Measurements from ENCODE around the gene ACTR3.

The ACTR3 gene

GRCh38 chr2:113976277-113976928 is 86.5 kb downstream of the ACTR3 start:
- H3K36me3 Mint-ChIP-seq = peaks cover 27% of the 10 kb centered on the region
- H3K9me3 Mint-ChIP-seq = no peaks in the 10 kb centered on the region
- no peak for DNase-seq (ENCODE audit: low spot score in 2 of 2)
- peak overlapping the region; percentile 65 for H3K27ac Mint-ChIP-seq
- peaks cover 20% of the 10 kb centered on the region for H3K4me1 Mint-ChIP-seq
- no peaks in the 10 kb centered on the region for H3K27me3 Mint-ChIP-seq
- no peak for ATAC-seq (ENCODE audit: low read depth)
- no peak overlapping the region for H3K4me3 Mint-ChIP-seq

- Mint-ChIP-seq H3K27me3 (no peaks in the 10 kb centered on the region), H3K27ac (no peak overlapping the region), H3K4me1 (peaks cover 15% of the 10 kb centered on the region), H3K9me3 (no peaks in the 10 kb centered on the region), H3K4me3 (no peak overlapping the region), H3K36me3 (peaks cover 23% of the 10 kb centered on the region)
- ATAC-seq (ENCODE audit: low read depth) (no peak), DNase-seq (ENCODE audit: low spot score in 2 of 2) (no peak)
Observed at GRCh38 chr2:113977060-113977659, 87.3 kb downstream of the ACTR3 start.

DNA sequence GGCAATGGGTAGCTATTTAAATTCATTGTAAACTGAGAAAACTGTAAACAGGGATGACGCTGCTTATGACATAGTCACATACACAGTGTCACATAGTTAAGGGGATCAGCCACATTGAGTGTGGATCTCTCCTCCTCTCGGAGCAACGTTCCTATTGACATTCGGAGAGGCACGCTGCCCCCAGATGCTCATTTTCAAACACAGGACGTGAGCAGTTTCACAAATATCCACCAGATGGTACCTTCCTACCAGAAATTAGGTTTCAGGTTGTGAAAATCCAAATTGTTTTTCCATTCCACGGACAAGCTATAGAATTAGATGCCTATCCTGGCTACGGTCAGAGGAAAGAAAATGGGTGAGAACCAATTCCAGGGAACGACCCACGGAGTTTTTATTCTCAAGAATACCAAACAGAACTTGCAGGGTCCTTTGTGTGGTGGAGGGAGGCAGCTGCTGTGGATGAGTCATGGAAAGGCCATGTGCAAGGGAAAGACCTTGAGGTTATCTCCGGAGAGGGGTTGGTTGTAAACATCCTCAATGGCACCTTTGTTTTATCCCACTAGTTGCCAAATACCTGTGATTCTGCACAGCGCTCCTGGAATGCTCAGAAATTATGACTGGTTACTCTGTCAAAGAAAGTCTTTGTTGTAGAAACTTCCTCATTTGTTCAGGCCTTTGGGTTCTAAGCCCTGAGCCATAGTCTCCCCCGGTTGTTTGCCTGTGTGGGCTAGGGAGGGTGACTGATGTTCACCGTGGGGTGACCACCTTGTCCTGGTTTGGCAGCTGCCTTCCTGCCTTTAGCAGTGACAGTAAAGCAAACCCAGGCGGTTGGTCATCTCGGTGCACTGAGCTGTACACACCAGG is 88.0 kb downstream of the ACTR3 start:
- Mint-ChIP-seq H3K9me3 (no peaks in the 10 kb centered on the region), H3K36me3 (peaks cover 16% of the 10 kb centered on the region), H3K27ac (no peak overlapping the region), H3K4me3 (no peak overlapping the region), H3K27me3 (no peaks in the 10 kb centered on the region), H3K4me1 (peaks cover 9% of the 10 kb centered on the region)
- ATAC-seq (ENCODE audit: low read depth) (peak; percentile 27), DNase-seq (ENCODE audit: low spot score in 2 of 2) (no peak)

DNA sequence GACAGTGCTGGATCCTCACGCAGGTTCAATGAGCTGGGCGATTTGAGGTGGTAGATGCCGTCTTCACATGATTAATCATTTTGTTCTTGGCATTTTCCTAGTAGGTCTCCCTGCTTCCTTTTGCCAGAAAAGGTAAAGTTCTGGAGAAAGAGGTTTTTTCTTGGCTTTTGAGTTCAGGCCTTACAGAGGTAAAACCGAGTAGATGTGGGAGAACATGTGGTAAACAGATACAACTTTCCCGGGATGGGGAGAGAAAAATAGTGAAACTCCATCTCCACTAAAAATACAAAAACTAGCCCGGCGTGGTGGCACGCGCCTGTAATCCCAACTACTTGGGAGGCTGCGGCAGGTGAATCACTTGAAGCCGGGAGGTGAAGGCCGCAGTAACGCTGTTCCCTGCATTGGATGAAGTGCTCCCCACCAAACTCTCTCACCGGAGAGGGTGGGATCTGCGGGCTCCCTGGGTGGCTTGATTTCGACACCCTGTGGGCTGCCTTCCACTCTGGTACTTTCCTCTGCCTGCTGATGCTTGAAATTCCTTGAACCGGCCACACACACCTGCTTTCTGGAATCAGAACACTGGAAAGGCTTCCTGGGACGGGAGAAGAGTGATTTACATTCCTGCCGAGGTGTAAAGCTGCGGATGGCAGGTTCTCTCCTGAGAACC is 88.8 kb downstream of the ACTR3 start:
- ATAC-seq (ENCODE audit: low read depth) (no peak), DNase-seq (ENCODE audit: low spot score in 2 of 2) (no peak)
- H3K9me3 Mint-ChIP-seq = no peaks in the 10 kb centered on the region
- peaks cover 14% of the 10 kb centered on the region for H3K36me3 Mint-ChIP-seq
- H3K27me3 Mint-ChIP-seq = no peaks in the 10 kb centered on the region
- no peak overlapping the region for H3K4me3 Mint-ChIP-seq
- peak overlapping the region; percentile 78 for H3K27ac Mint-ChIP-seq
- peaks cover 6% of the 10 kb centered on the region for H3K4me1 Mint-ChIP-seq

- Mint-ChIP-seq H3K4me3 (no peak overlapping the region), H3K27me3 (no peaks in the 10 kb centered on the region), H3K27ac (peak overlapping the region; percentile 78), H3K4me1 (peaks cover 6% of the 10 kb centered on the region), H3K36me3 (peaks cover 16% of the 10 kb centered on the region), H3K9me3 (no peaks in the 10 kb centered on the region)
- DNase-seq (ENCODE audit: low spot score in 2 of 2) (peak; percentile 69 to 76), ATAC-seq (ENCODE audit: low read depth) (peak; percentile 68)
Observed at GRCh38 chr2:113979191-113980128, 89.6 kb downstream of the ACTR3 start.

- Mint-ChIP-seq H3K36me3 (peaks cover 9% of the 10 kb centered on the region), H3K4me3 (no peak overlapping the region), H3K9me3 (no peaks in the 10 kb centered on the region), H3K27me3 (no peaks in the 10 kb centered on the region), H3K27ac (no peak overlapping the region), H3K4me1 (peaks cover 6% of the 10 kb centered on the region)
- ATAC-seq (ENCODE audit: low read depth) (no peak), DNase-seq (ENCODE audit: low spot score in 2 of 2) (no peak)
Observed at GRCh38 chr2:113980946-113981345, 91.1 kb downstream of the ACTR3 start.

GRCh38 chr2:113981404-113982134 is 91.7 kb downstream of the ACTR3 start:
- Mint-ChIP-seq H3K27me3 (no peaks in the 10 kb centered on the region), H3K27ac (no peak overlapping the region), H3K4me1 (peaks cover 3% of the 10 kb centered on the region), H3K36me3 (peaks cover 8% of the 10 kb centered on the region), H3K9me3 (no peaks in the 10 kb centered on the region), H3K4me3 (no peak overlapping the region)
- DNase-seq (ENCODE audit: low spot score in 2 of 2) (no peak), ATAC-seq (ENCODE audit: low read depth) (no peak)

DNA sequence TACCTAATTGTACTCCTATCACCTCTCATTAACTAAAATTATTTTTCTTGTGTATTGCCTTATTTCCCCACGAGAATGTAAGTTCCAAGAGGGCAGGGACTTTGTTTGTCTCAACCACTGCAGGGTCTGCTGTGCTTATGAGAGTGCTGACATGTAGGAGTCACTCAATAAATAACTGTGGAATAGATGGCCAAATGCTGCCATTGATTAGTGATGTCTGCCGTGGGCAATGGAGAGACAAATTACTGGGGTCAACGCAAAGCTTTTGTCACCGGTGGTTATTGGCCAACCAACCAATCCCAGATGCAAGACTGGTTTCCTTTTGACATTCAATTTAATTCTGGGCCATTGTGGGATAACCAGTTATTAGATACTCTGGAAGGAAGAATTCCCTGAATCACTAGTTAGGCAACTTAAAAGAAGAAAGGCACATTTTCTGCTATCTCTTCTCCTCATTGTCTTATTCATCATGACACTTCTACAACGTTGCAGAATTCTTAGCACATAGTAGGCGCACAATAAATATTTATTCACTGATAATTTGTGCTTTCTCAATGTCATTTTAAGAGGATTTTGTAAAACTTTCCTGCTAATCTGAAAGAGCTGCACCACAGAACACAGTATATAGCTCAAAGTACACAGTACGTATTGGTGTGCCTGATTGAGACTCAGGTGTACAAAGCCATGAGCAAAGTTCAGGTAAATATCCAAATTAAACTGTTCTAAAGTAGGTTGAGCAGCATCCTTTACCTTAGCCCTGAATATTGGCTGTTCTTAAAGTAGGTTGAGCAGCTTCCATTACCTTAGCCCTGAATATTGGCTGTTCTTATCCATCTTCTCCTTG is 95.9 kb downstream of the ACTR3 start:
- Mint-ChIP-seq H3K36me3 (peaks cover 12% of the 10 kb centered on the region), H3K9me3 (no peaks in the 10 kb centered on the region), H3K4me1 (no peaks in the 10 kb centered on the region), H3K27me3 (no peaks in the 10 kb centered on the region), H3K4me3 (no peak overlapping the region), H3K27ac (no peak overlapping the region)
- DNase-seq (ENCODE audit: low spot score in 2 of 2) (no peak), ATAC-seq (ENCODE audit: low read depth) (no peak)

GRCh38 chr2:113986762-113987290 is 96.9 kb downstream of the ACTR3 start:
- Mint-ChIP-seq H3K36me3 (peaks cover 17% of the 10 kb centered on the region), H3K27me3 (no peaks in the 10 kb centered on the region), H3K4me3 (no peak overlapping the region), H3K27ac (no peak overlapping the region), H3K9me3 (no peaks in the 10 kb centered on the region), H3K4me1 (no peaks in the 10 kb centered on the region)
- ATAC-seq (ENCODE audit: low read depth) (no peak), DNase-seq (ENCODE audit: low spot score in 2 of 2) (no peak)

GRCh38 chr2:113992090-113992489 is 102.2 kb downstream of the ACTR3 start:
- H3K27ac Mint-ChIP-seq = no peak overlapping the region
- H3K36me3 Mint-ChIP-seq = peaks cover 16% of the 10 kb centered on the region
- ATAC-seq (ENCODE audit: low read depth) (no peak), DNase-seq (ENCODE audit: low spot score in 2 of 2) (no peak)
- H3K4me1 Mint-ChIP-seq = no peaks in the 10 kb centered on the region
- no peaks in the 10 kb centered on the region for H3K9me3 Mint-ChIP-seq
- H3K27me3 Mint-ChIP-seq = no peaks in the 10 kb centered on the region
- no peak overlapping the region for H3K4me3 Mint-ChIP-seq

DNA sequence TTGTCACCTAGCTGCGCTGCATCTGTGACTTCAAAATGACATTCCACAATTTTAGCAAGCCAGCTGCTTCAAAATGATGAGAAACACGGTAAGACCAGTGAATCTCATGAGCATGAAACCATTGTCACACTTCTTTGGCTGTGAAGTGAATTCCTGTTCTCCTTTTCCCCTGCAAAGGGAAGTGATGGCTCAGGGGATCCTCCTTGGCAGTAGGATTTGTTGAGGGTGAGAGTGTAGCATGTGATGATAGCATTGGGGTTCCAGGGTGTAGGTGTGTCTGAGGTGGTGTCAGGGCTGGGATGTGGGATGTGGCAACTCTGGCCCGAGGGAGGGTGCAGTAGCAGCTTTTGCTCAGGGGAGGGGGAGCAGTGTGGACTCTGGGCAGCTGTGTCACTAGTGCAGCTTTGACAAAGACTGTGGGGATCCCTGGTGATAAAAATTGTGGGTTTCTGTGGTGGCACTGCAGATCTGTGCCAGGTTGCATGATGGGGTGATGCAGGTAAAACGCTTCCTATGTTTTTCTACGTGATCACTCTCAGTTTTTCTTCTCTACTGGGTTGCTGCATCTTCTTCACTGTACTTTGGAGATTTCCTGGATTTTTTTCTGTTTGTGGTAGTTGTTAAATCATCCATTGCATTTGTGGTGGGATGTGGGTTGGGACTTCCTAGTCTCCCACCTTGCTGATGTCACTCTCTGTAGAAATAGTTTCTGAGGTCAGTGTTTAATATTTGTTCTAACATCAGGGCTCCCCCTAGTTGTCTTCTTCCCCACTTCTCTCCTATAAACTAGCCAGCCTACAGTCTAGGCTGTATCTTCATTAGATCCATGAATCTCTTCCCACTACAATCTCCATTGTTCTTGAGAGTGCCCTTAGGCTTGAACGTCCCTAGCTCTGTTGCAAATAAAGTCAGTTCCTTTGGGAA is 107.0 kb downstream of the ACTR3 start:
- ATAC-seq (ENCODE audit: low read depth) = no peak
- Mint-ChIP-seq H3K27me3 (no peaks in the 10 kb centered on the region), H3K27ac (no peak overlapping the region), H3K9me3 (no peaks in the 10 kb centered on the region), H3K36me3 (peaks cover 4% of the 10 kb centered on the region), H3K4me3 (no peak overlapping the region), H3K4me1 (no peaks in the 10 kb centered on the region)
- no peak for DNase-seq (ENCODE audit: low spot score in 2 of 2)
